Nephron (organoid): ENCODE results near the gene SLC15A1.

ENCODE experiments used
- H3K27ac Mint-ChIP-seq, 3 experiments: 2 replicates each; pipeline ENCODE4 v1.8.0; 2020; ENCODE audit warnings: mixed read lengths in 3 of 3, mild to moderate bottlenecking in 2 of 3, moderate library complexity in 1 of 3
- H3K27me3 Mint-ChIP-seq: 2 replicates; pipeline ENCODE4 v1.8.0; 2021; ENCODE audit warnings: low read depth, mild to moderate bottlenecking, moderate library complexity, mixed read lengths
- H3K36me3 Mint-ChIP-seq: 2 replicates; pipeline ENCODE4 v1.8.0; 2020; ENCODE audit warnings: low read depth, mixed read lengths
- H3K4me1 Mint-ChIP-seq: 2 replicates; pipeline ENCODE4 v1.8.0; 2020; ENCODE audit warnings: mixed read lengths
- H3K4me3 Mint-ChIP-seq, 3 experiments: 2 replicates each; pipeline ENCODE4 v1.8.0; 2020; ENCODE audit warnings: mild to moderate bottlenecking in 3 of 3, mixed read lengths in 3 of 3, moderate library complexity in 2 of 3
- H3K9me3 Mint-ChIP-seq: 2 replicates; pipeline ENCODE4 v1.8.0; 2020; ENCODE audit warnings: mixed read lengths
- TF ChIP-seq, protein P1 (sequence below), 3 experiments: fragments of 200-600 bp; sonication (generic); IDR thresholded peaks; one replicate each; pipeline ENCODE4 v1.5.0; 2021; ENCODE audit warnings: antibody characterized with exemption in 3 of 3; ENCODE audit not compliant: unreplicated experiment in 3 of 3

SLC15A1 gene

DNA sequence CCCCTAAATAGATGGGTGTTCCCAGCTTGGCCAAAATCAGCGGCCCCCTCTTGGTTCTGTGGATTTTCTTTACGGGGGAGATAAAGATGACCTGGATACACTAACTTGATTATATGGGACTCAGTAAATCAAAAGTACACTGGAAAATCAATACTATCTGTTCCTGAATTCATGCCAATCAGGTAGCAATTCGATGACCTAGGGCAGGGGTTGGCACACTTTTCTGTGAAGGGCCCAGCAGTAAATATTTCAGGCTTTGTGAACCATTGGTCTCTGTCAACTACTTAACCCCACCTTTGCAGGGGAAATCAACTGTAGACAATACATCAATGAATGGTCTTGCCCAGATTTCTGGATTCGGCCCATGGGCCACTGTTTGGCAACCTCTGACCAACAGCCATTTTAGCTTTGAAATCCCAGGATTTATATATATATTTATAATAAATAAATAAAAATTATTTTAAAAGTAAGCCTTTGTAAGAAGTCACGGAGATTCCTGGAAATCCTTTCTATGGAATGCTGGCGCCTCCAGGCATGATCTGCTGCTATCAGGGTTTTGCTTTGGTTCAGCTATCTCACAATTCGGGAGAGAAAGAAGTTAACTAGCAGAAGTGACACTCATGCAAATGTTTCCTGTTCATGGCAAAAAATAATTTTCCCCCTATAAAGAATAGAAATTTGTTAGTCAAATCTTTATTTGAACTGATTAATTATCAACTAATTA is 32.8 kb downstream of the SLC15A1 start:
- H3K27ac Mint-ChIP-seq: no peak overlapping the region
- TF ChIP-seq, protein P1, sequence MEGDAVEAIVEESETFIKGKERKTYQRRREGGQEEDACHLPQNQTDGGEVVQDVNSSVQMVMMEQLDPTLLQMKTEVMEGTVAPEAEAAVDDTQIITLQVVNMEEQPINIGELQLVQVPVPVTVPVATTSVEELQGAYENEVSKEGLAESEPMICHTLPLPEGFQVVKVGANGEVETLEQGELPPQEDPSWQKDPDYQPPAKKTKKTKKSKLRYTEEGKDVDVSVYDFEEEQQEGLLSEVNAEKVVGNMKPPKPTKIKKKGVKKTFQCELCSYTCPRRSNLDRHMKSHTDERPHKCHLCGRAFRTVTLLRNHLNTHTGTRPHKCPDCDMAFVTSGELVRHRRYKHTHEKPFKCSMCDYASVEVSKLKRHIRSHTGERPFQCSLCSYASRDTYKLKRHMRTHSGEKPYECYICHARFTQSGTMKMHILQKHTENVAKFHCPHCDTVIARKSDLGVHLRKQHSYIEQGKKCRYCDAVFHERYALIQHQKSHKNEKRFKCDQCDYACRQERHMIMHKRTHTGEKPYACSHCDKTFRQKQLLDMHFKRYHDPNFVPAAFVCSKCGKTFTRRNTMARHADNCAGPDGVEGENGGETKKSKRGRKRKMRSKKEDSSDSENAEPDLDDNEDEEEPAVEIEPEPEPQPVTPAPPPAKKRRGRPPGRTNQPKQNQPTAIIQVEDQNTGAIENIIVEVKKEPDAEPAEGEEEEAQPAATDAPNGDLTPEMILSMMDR (IDR thresholded peaks at IDR 0.05; ENCODE audit: unreplicated experiment in 3 of 3): no peak
- H3K9me3 Mint-ChIP-seq: no peaks in the 10 kb centered on the region
- no peak overlapping the region for H3K4me3 Mint-ChIP-seq
- no peaks in the 10 kb centered on the region for H3K4me1 Mint-ChIP-seq
- H3K36me3 Mint-ChIP-seq: no peaks in the 10 kb centered on the region
- H3K27me3 Mint-ChIP-seq: no peaks in the 10 kb centered on the region

DNA sequence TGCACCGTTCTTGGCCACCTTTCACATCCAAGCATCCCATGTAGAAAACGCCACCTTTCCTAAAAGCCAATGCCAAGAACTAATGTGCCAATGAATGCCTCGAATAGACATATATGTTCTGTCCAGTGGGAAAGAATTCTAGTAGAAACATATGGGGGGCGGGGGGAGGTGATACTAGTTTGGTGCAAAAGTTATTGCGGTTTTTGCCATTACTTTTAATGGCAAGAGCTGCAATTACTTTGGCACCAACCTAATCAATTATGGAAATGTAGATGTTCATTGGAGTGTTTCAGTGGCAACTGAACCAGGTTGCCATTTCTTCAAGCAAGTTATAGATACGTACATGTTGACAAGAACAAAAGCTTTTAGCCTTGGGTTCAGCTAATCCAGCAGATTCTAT is 34.6 kb downstream of the SLC15A1 start:
- Mint-ChIP-seq H3K27me3 (no peaks in the 10 kb centered on the region), H3K4me1 (no peaks in the 10 kb centered on the region), H3K9me3 (no peaks in the 10 kb centered on the region), H3K4me3 (no peak overlapping the region), H3K36me3 (no peaks in the 10 kb centered on the region), H3K27ac (no peak overlapping the region)
- TF ChIP-seq, protein P1 (IDR thresholded peaks at IDR 0.05; ENCODE audit: unreplicated experiment in 3 of 3): no peak

DNA sequence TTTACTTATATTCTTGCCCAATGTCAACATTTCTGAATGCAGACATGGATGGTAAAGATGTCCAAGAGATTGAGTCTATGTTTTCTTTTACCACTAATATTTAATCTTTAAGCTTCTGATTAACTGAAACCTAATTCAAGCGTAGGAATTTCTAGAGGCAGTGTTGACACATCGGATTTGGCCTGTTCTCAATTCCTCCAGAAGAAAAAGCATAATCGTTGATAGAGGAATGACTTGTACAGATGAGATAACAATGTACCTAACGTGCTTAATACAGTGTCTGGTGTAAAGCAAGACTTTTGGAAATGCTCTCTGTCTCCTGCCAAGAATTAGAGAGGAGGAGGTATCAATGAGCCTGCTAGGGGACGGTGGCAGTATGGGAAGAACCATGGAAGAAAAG is 35.2 kb downstream of the SLC15A1 start:
- Mint-ChIP-seq H3K4me3 (no peak overlapping the region), H3K27ac (no peak overlapping the region), H3K36me3 (no peaks in the 10 kb centered on the region), H3K4me1 (no peaks in the 10 kb centered on the region), H3K27me3 (no peaks in the 10 kb centered on the region), H3K9me3 (no peaks in the 10 kb centered on the region)
- TF ChIP-seq, protein P1 (IDR thresholded peaks at IDR 0.05; ENCODE audit: unreplicated experiment in 3 of 3): no peak

DNA sequence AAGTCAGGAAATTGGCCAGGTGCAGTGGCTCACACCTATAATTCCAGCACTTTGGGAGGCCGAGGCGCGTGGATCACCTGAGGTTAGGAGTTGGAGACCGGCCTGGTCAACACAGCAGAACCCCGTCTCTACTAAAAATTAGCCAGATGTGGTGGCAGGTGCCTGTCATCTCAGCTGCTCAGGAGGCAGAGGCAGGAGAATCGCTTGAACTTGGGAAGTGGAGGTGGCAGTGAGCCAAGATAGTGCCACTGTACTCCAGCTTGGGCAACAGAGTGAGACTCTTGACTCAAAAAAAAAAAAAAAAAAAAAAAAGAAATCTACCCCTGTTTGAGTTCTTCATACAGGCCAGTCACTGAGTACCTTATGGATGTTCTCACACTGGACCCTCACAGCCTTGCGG is 42.0 kb downstream of the SLC15A1 start:
- Mint-ChIP-seq H3K27ac (no peak overlapping the region), H3K9me3 (no peaks in the 10 kb centered on the region), H3K4me1 (no peaks in the 10 kb centered on the region), H3K27me3 (peaks cover 11% of the 10 kb centered on the region), H3K36me3 (no peaks in the 10 kb centered on the region), H3K4me3 (no peak overlapping the region)
- TF ChIP-seq, protein P1 (IDR thresholded peaks at IDR 0.05; ENCODE audit: unreplicated experiment in 3 of 3): no peak

DNA sequence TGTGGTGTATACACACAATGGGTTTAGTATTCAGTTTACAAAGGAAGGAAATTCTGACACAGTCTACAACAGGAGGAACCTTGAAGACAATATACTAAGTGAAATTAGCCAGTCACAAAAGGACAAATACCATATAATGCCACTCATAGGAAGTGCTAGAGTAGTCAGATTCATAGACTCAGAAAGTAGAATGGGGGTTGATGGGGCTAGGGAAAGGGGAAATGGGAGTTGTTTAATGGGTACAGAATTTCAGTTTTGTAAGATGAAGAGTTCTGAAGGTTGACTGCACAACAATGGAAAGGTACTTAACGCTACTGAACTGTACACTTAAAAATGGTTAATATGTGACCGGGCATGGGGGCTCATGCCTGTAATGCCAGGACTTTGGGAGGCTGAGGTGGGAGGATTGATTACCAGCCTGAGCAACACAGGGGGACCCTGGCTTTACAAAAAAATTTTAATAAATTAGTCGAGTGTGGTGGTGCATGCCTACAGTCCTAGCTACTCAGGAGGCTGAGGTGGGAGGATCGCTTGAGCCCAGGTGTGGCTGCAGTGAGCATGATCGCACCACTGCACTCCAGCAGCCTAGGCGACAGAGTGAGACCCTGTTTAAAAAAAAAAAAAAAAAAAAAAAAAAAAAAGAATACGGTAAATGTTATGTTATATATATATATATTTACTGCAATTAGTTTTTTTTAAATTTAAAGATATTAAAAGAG is 45.0 kb downstream of the SLC15A1 start:
- Mint-ChIP-seq H3K4me3 (no peak overlapping the region), H3K27me3 (peaks cover 17% of the 10 kb centered on the region), H3K27ac (no peak overlapping the region), H3K36me3 (no peaks in the 10 kb centered on the region), H3K9me3 (no peaks in the 10 kb centered on the region), H3K4me1 (no peaks in the 10 kb centered on the region)
- TF ChIP-seq, protein P1 (IDR thresholded peaks at IDR 0.05; ENCODE audit: unreplicated experiment in 3 of 3): no peak
